DMS153 (cell line): ENCODE data around the gene TRAK2.
"Not testable (repeated sequence)": the region's sequence is repeated elsewhere in the genome, so short reads cannot be mapped to it uniquely, and the experiment has no call there.

Experiments used
- DNase-seq: peaks from one replicate; lab custom pipeline; 2025; lab: John Stamatoyannopoulos, UW

TRAK2 gene

GRCh38 chr2:201419057-201419635 lies 32.1 kb downstream of the TRAK2 start:
- DNase-seq = no peak

- DNase-seq = no peak
Observed at GRCh38 chr2:201415149-201415548, 36.1 kb downstream of the TRAK2 start.

DNA sequence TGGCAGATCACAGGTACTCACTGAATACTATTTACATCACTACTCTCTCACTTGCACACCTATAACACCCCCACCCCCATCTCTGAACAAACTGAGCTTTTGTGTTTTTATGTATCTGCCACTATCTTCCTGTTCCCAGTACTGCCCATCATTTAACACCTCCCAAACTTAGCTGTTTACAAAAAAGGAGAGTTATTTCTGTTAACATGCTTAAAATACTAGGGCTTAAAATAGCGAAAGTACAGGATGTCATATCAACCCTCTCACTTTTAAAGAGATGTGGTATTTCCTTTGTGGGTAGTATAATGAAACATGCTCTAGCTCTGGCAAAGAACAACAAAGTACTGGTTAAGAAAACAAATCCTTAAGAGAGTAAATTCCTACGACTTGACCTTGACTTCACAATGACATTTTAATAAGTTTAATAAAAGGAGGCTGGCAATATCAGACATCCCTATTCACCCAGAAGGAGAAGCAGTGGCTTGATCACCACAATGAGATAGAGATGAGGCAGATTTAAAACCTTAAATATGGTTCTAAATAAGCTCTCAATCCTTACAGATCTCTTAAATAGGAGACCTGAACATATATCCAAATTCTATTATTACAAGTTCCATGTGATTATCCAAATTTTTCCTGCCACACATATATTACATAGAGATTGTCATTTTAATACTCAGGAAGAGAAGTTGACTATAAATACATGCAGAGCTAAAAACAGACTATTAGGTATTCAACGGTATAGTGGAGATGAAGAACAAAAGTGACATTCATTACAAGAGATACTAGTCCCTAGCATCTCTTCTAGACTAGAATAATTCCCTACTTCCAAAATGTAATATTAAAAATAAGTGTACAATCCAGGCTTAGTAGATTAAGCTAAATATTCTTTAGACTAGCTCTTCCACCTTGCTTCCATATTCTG lies 36.9 kb downstream of the TRAK2 start:
- DNase-seq = no peak

GRCh38 chr2:201413552-201413951 lies 37.7 kb downstream of the TRAK2 start:
- DNase-seq = no peak

DNA sequence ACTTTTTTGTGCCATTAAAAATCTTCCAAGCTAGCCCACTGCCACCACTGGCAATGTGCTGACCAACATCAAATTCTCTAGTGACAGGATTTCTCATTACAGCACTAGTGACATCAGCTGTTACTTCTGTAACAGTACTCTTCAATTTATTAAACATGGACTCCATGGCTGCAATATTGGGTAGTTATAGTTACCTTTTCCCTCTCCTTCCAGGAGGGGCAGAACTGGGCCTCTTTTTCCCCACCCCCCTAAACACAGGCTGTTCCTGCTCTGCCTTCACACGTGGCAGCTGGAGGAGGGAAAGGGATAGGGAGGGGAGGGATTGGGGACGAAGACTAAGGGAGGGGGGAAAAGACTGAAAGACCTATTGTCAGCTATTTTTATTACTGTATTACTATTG lies 38.1 kb downstream of the TRAK2 start:
- no peak for DNase-seq

DNA sequence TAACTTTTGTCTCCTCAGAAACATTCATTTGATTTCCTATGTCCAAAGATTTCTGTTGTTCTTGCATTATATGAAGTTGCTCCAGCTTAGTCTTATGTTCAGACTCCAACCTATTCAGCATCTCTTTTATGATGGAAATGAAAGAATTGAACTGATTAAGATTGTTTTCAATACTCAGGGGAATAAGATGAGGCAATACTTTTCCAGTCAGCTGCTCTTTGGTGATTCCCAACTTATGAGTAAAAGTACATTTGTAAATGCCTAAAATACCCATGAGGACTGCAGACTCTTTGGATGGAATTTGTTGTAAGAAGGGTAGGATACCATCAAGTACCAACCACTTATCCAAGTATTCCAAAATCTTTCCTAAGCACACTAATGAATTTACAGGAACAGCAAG lies 39.8 kb downstream of the TRAK2 start:
- DNase-seq = no peak

DNA sequence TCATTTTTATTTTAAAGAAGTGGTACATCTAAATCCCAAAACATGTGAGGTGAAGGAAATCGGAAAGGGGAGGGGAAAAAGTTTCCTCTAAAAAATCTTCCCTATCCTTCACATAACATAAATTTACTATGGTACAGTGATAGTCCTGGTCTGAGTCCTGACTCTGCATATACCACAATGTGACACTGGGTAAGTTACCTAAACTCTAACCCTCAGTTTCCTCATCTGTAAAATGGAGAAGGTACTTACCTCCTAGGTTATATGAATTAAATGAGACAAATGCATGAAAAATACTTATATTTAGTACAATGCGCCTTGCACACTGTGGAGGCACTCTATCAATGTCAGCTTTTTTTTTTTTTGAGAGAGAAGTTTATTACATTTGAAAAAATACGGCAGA lies 42.3 kb downstream of the TRAK2 start:
- DNase-seq = no peak

DNA sequence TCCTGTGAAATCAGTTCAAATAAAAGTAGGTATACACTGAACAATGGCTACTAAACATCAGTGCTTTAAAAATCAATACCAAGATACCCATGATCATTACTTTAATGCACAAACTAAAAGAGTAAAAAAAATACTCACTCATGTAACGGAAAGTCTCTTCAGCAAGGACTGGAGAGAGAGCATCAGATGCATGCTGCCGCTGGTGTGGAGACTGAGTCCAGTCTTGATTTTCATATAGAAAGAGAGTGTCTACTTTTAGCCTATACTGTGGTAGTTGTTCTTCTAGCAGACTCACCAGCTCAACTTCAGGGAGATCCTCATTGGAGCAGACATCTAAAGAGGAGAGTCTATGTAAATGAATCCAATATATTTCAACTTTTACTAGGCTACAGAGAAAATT lies 44.0 kb downstream of the TRAK2 start:
- DNase-seq = no peak

GRCh38 chr2:201406077-201406662 lies 45.1 kb downstream of the TRAK2 start:
- no peak for DNase-seq

GRCh38 chr2:201404699-201405280 lies 46.5 kb downstream of the TRAK2 start:
- no peak for DNase-seq

- no peak for DNase-seq
Observed at GRCh38 chr2:201403880-201404279, 47.4 kb downstream of the TRAK2 start.

- DNase-seq = no peak
Observed at GRCh38 chr2:201402651-201403562, 48.4 kb downstream of the TRAK2 start.

GRCh38 chr2:201401815-201402214 lies 49.4 kb downstream of the TRAK2 start:
- DNase-seq = no peak

- no peak for DNase-seq
Observed at GRCh38 chr2:201396595-201396994, 54.7 kb downstream of the TRAK2 start.

DNA sequence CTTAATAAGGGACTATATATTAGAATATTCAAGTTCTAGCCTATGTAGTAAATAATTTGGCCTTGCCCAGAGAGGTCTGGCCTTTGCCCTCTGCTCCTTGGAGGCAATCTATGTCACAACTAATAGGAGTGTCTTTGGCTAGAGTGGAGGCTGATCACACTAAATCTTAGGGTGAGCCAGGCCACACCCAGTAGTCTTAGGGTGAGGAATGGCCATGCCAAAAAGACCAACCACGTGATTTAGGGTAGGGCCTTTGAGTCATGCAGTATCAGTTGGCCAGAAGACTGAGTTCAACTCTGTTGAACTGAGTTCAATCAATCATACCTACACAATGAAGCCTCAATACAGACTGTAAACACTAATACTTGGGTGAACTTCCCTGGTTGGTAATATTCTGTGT lies 68.1 kb downstream of the TRAK2 start:
- no peak for DNase-seq

GRCh38 chr2:201378496-201379397 lies 72.5 kb downstream of the TRAK2 start:
- DNase-seq = no peak

DNA sequence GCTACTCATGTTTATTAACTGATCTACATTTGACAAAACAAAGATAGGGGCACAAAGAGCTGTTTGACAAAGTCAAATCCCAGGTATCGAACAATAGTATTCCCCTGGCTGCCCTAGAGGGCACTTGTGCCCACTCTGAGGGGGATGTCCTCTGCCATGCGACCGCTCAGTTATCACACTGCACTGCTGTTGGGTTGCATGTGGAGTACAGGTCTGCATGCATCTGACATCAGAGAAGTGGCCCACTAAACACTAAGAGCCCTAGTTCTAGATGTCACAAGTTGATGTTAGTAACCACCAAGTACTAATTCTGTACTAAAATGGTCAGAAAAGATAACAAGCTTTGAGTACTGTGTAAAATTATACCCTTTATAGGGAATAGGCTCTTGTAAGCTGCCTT lies 74.0 kb downstream of the TRAK2 start:
- no peak for DNase-seq

- DNase-seq = no peak
Observed at GRCh38 chr2:201369775-201370174, 81.5 kb downstream of the TRAK2 start.

GRCh38 chr2:201369318-201369717 lies 81.9 kb downstream of the TRAK2 start:
- not testable (repeated sequence) for DNase-seq

GRCh38 chr2:201366146-201366545 lies 85.1 kb downstream of the TRAK2 start:
- DNase-seq = no peak
